Pulmonary artery endothelial cell (primary cell): ENCODE results near the gene RASGEF1C. TPM values are rescaled to one million over a fixed set of nuclear protein-coding genes. Genes with fewer than 3 reads are reported as not detected.

Experiments used
- DNase-seq: peaks from one replicate; pipeline ENCODE4 v3.0.0-alpha.2; 2011; ENCODE audit warnings: low read depth, low spot score
- total RNA-seq: library from RNA; depleted of rRNA; stranded (reverse); fragments of >200 nt; gene quantifications from 2 replicates; pipeline ENCODE4 v1.2.3, GENCODE V29; 2014

RASGEF1C gene
- total RNA-seq, 1 donor from 2014 or later, result not detected

DNA sequence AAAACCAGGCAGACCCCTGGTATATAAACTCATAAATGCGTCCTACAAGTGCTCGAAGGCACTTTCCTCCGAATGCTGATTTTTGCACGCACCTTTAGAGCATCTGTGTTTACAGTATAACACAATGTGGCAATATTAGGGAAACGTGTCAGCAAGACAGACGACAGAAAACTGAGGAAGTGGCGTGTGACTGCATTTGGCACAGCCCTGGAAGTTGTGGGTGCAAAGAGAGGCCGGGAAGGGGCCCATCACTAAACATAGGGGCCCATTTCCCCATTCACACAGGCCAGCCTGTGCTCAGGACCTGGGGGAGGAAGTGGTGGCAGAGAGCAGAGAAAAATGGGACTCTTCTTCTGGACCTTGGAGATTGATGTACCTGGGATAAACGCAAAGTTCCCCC, 48.2 kb downstream of the RASGEF1C start:
- no peak for DNase-seq

DNA sequence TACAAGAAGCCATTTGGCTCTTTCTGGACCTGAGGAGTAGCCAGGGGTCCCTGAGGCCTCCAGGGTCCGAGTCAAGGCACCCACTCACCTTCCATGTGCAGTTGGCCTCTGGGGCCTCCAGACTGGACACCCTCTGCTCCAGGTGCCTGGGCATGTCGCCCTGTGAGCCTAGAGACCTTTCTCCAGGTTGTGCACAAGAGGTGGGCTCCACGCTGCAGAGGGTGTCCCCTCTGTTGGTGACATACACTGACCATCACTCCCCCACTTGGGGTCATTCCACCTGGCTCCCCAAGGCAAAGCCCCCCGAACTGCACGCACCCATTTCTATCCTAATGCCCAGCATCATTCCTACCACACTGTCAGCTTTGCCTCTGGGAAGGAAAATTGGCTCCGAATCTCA, 48.8 kb downstream of the RASGEF1C start:
- DNase-seq, result no peak

DNA sequence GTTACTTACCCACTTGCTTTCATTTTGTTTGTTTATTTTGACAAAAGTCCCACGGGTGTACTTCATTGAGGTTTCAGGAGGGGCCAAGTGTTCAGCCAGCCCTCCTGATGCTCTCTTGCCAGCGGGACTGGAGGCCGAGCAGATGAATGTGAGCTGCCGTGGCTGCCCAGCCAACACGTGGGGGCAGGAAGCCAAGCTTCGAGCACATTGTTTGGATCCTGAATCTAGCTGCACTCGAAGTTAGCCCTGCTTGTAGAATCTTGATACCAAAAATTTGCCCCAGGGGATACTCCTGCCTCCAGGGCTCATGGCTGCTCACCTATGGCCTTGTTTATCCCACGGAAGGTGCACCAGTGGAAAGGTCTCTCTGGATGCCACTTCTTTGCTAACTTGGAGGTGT, 49.3 kb downstream of the RASGEF1C start:
- DNase-seq, result no peak

DNA sequence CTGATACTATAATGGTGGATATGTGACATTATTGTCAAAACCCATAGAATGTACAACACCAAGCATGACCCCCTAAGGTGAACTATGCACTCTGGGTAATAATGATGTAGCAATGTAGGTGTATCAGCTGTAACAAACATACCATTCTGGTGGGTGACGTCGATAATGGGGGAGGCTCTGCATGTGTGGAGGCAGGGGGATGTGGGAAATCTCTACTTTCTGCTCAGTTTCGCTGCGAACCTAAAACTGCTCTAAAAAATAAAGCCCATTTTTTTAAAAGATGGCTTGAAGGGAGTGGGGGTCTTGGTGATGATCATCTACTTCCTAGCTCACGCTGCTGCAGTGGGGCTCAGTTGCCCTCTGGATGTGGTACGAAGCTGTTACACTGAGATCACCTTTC, 51.1 kb downstream of the RASGEF1C start:
- no peak for DNase-seq

DNA sequence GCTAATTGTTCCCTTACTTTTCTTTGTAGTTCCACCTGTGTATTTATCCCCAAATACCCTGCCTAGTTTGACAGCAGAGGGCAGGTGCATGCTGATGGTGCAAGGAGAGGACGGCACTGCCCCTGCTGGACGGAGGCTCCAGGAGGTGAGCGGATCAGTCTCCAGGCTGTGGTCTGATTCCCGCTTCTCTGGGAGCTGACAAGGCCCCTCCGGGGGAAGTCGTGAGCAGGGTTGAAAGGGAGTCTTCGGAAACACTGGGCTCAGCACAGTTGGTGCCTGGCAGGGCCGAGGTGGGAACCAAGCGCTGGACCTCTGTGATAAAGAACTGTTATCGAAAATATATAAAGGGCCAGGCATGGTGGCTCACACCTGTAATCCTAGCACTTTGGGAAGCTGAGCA, 52.9 kb downstream of the RASGEF1C start:
- DNase-seq, result no peak

DNA sequence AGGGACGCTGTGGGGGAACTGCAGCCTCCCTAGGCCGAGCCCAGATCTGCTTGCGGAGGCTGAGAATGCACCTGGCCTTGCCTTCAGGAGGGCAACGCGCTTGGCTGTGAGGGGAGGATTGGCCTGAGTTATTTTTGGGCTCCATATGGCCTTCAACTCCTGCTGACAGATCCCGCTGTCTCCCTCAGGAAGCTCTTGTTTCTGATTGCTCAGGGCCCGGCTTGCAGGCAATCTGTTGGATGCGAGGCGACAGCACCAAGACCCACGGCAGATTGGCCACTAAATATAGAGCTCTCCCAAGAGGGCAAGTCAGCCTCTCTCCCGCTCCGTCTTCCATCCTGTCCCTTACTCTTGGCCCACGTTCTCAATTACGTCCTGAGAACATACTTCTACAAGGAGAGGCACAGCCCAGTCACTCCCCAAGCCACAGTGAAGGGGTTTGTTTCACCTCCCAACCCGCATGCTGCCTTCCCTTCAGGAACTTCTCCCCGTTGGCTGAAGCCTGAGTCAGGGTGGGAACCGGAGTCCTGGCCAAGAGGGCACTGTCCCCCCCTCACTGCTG, 53.6 kb downstream of the RASGEF1C start:
- DNase-seq, result no peak

DNA sequence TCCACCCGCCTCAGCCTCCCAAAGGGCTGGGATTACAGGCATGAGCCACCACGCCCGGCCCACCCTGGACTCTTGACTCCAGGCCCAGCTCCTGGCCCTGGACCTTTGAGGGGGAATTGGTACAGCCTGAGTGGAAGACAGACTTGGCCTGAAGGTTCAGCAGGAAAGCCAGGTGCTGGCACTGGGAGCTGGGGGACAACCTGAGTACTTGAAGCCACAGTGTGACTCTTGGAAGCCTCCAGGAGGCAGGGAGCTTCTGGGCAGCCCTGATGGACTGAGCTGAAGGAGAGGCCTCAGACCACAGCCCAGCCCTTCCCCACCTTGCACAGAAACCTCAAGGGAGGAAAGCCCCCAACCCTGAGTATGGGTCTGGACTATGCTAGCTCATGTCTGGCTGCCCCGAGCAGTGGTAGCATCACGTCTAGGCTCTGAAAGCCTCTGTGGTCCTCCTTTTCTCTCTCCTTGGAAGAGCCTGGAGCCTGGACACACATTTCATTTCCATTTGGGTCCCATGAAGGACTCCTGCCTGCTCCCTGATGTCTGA, 54.1 kb downstream of the RASGEF1C start:
- no peak for DNase-seq

DNA sequence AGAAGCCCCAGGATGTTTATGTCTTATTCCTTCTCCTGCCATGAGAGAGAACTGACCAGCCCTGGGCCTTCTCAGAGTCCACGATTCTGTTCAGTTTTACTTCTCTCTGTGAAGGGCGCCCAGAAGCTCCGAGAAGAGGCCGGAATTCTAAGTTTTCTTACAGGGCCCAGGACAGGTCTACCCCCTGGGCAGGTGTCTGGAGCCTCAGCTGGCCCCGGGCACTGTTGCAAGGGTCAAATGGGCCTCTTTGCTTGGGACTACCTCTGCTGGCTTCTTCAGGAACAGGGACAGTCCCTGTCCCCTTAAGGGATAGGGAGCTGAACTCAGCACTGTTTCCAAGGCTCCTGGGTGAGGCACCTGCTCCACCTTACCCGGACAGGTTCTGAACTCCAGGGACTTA, 55.0 kb downstream of the RASGEF1C start:
- DNase-seq, result no peak

DNA sequence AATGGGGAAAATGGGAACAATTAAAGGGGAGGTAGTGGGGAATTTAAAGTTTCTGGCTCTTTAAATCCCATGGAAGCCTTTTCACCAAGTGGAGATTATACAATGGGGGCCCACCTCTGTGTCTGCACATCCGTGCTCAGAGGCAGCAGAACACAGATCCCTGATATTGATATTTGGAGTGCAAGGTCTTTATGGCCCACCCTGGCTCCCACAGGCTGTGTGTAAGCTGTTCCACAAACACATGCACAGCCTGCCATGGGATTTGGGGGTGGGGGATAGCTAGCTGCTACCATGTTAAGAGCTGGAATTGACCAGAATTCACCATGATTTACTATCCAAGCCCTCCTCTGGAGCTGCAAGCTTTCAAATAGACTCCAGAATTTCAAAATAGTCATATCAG, 55.9 kb downstream of the RASGEF1C start:
- DNase-seq, result no peak

DNA sequence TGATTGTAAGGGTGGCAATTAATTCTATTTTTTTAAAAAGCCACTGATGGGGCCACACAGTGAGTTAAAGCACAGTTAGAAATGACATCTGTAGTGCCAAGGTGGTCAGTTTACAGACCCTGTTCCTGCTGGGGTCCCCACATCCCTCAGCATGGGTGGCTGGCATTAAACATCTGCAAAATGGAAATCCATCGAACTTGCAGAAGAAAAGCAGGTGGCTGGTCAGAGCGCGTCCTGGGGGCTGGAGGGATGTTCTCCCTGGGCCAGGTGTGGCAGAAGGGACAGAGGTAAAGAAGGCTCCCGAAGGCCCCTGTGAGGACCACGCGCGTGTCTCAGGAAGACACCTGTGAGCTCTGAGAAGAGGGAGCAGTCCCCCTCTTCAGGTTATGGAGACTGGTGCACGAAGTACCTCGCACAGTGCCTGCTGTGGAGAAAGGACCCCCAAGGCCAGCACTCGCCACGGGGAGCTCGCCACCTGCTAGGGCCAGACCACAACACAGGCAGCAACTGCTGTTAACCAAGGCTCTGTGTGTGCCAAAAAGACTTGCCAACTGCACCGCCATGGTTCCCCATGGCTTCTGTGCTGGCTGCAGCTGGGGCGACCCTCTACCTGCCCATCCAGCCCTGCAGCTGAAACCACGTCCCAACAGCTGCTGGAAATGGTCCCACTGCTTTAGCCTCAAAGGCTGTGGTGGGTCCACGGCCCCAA, 65.2 kb downstream of the RASGEF1C start:
- DNase-seq, result no peak

DNA sequence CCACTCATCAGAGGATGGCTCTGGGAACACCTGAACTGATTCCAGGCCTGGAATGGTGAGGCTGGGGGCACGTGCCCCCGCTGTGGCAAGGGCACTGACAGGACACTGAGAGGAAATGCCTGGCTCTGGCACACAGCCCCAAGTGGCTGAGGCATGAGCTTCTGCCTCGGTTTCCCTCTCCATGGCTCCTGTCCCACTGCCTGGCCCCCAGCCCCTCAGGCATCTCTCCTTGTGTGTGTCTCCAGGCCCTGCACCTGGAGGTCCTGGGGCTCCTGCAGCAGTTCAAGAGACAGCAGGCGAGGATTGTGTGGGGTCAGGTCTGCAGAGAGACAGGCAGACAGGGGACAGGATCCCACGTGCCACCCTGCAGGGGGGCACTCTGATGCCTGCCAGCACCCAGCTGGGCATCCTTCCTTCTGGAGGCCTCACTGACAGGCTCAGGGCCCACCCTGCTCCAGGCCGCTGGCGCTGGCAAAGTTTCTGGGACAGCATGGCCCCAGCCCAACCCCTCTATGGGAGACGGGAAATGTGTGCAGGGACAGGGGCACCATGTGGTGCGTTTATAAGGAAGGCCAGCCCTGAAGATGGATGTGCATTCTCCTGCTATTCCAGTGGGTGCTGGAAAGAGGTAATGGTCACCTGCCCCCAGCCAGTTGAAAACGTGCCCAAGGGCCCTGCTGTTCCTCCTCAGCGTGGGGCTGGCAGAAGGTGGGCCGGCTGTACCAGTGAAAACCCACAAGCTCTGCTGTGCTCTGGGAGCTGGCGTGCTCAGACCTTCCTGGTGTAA, 66.0 kb downstream of the RASGEF1C start:
- DNase-seq, result no peak

DNA sequence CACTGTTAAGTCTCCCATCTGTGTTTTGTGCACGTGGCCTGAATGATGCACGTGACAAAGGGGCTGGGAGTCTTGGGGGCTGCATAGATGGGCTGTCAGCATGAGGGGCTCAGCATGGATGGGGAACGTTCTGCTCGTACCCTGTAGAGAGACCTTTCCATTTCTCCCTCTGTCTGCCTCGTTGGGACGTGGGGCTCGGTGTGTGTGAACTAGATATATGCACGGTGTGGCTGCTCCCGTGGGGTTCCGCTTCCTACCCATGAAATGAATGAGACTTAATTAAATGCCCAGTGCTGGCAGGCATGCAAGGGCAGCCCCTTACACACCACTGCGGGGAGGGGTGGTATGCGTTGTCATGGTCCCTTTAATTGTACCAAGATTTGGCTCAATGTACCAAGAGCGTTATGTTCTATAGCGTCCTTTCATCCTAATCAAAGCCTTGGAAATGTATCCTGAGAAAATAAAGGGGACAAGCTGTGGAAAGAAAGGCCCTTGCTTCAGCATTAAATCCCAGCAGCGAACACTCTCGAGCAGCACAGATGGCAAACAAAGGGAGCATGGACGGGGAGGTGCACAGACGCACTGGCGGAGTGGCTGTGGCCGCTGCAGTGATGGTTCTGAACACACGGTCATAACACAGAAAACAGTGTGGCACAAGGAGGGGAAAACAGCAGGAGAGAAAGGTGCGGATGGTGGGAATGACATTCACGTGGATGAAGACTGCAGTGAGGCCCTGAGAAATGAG, 66.8 kb downstream of the RASGEF1C start:
- DNase-seq, result no peak

DNA sequence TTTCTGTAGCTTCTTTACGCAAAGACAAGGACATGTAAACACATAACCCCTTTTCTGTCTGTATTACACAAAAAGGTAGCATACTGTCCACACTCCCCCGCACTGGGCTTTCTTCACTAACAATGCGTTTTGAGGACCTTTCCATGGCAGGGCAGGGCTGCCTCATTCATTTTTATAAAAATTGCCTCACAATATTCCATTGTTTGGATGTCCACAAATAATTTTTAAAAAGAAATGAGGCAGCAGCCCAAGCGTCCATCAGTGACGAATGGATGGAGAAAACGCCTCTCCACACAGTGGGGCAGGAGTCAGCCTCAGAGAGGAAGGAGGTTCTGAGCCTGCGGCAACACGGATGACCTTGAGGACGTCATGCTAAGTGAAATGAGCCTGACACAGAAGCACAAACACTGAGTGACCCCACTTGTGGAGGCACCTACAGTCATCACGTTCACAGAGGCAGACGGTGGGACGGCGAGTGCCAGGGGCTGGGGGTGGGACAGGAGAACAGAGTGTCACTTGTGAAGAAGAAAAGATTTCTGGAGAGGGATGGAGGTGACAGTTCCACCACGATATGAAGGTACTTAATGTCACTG, 67.8 kb downstream of the RASGEF1C start:
- no peak for DNase-seq

DNA sequence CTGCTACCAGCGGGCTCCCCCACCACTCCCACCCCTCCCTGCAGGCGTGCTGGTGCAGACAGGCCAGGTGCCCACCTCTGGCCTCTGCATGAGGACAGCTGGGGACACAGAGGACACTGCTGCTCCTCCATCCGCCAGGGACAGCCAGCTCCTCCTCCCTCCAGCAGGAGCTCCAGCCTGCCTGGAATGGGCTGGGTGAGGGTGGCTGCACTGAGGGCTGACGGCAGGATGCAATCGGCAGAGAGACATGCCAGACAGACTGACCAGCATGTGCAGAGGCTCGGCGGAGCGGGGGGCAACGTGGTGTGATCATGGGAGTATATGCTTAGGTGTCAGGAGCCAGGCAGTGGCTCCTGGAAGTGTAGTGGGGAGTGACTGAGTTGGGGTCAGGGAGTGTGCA, 68.4 kb downstream of the RASGEF1C start:
- no peak for DNase-seq

DNA sequence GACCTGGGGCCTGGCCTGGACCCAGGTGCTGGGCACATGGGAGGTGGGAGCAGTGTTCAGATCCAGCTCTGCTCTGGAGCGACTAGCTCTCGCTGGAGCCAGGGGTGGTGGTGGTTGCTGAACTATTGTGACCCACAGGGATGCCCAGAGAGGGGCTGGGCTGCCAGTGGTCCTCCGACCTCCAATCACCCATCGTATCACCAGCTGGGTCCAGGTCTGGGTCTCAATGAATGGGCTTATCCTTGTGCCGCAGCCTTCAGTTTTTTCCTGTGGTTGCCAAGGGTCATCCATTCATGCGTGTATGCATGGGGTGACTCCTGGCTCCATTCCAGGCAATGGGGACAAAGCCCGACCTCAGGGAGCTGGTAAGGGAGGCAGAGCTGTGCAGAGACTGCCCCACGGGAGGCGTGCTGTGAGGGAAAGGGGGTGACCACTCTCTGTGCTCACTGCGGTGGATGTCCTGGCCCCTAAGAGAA, 68.9 kb downstream of the RASGEF1C start:
- no peak for DNase-seq

DNA sequence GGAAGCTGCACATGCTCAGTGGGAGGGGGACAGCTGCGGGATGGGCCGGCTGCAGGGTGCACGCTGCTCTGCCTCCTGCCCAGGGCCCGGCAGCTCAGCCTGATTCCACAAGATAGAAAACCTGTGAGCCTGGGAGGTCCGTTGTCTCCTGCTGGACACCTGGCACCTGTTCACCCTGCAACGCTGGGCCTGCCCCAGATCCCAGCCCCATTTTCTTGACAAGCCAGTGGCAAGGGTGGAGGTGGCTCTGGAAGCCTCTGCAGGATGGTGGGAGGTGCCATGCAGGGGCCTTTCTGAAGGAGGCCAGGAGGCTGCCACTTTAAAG, 69.3 kb downstream of the RASGEF1C start:
- DNase-seq, result no peak

DNA sequence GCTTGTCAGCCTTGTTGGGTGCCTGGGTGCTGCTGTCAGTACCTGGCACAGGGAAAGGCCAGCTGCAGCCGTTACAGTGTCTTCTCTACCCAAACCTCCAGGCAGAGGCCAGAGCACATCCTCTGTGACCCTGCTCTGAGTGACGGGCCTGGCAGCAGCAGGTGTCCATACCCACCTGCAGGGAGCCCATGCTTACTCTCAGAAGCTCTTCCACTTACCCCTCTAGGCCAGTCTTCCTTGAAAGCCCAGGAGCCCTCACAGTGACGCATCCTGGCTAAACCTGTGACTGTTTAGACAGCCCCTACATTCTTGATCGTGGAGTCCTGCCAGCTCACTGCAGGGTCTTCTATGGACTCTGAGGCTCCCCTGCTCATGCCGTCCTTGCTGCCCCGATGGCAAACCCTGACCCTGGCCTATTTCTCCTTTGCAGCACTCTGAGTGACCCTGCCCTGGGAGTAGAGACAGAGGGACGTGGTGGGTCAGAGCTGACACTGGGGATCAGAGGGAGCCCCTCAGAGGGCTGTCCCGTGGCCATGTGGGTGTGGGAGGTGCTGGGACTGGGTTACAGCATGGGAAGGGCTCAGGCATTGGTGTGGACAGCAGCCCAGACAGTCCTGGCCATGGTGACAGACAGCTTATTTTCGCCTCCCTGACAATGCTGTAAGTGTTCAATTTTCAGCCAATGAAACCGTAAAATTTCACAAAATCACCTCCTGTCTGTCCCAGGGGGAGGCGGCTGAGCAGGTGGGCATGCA, 69.9 kb downstream of the RASGEF1C start:
- DNase-seq, result no peak

DNA sequence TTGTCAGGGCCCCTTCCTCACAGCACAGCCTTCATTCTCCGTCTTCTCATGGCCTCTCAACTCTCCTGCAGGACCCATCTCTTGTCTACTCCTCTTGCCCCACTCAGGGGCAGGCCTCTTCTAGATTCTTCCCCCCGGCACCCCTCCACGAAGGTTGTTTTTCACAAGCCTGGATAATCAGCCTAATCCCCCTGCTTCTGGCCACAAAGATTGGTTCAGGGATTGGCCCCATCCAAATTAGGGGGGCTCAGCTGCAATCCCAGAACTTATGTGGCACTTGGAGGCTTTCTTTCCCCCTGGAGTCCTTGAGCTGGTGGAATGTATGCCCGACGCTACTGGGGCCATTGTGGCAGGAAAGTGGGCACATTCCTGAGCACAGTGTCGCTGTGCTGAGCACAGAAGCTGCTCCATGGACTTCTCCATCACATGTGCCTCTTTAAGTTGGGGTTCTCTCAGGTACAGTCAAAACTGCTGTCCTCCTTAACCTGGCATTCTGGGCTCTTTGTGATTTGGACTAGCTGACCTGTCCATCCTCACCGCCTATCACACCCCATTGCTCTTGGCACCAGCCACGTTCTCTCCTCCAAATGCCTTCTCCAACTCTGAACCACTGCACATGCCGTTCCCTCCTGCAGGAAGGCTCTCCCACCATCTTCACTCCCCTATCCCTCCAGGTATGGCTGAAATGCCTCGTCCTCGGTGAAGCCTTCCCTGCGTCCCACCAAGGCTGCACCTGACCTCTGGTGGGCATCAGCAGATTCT, 70.6 kb downstream of the RASGEF1C start:
- DNase-seq, result no peak

DNA sequence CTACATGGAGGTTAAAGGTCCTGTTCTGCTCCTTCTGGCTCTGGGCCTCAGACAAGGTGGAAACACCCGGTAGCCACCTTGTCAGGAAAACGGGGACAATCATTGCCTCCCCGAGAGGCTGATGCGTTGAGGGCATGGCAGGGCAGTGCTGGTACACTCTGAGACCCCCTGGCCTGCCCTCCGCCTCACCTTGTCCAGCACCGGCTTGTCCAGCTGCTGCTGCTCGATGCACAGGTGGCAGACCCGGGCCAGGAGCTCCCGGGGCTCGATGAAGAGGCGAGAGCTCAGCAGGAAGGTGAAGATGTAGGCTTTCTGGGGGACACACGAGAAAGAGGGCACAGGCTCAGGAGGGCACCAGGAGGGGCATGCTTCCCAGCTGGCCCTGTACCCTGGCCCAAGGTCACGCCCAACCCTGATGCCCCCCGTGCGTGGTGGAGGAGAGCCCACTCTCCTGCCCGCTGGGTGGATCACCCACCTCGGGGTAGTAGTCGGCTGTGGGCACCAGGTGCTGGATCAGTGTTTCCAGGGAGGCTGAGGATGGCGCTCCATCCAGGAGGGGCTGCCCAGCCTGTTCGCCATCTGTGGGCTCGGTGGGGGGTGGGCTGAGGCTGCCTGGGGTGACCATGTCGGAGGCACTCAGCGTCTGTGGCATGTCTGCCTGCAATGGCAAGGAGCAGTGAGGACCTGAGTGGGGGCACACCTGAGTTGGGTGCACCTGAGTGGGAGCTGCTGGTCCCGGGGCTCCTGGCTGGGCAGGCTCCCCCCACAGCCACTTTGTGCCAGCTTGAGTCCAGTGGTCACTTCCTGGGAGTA, 71.4 kb downstream of the RASGEF1C start:
- DNase-seq, result no peak
